K562 (cell line): ENCODE measurements around the gene STON2. TPM values are rescaled to one million over a fixed set of nuclear protein-coding genes. Genes with fewer than 3 reads are reported as not detected.

Experiments used
- CC2D1A ChIP-seq: fragments of 450-650 bp; IDR thresholded peaks from 2 replicates; pipeline ENCODE4 v1.6.1; 2017; ENCODE audit warnings: mild to moderate bottlenecking
- FOXJ2 ChIP-seq: fragments of 200-800 bp; sonication (Bioruptor generic); IDR thresholded peaks from 2 replicates; pipeline ENCODE4 v1.6.1; 2016; ENCODE audit warnings: missing genetic modification characterization, missing compliant biosample characterization
- HDAC2 ChIP-seq: fragments of 450-650 bp; IDR thresholded peaks from 2 replicates; pipeline ENCODE4 v1.6.1; 2016; ENCODE audit warnings: mild to moderate bottlenecking
- HINFP ChIP-seq: fragments of 450-650 bp; conservative IDR thresholded peaks from 2 replicates; pipeline ENCODE4 v1.6.1; 2016; ENCODE audit warnings: missing genetic modification characterization, low read depth, mild to moderate bottlenecking, control low read depth, missing compliant biosample characterization
- HLTF ChIP-seq: fragments of 450-650 bp; IDR thresholded peaks from 2 replicates; pipeline ENCODE4 v1.6.1; 2016
- MAFK ChIP-seq: IDR thresholded peaks from 2 replicates; pipeline ENCODE4 v1.6.1; 2011; ENCODE audit warnings: low read length, improper control_type of control experiment
- POLR2B ChIP-seq: fragments of 450-650 bp; IDR thresholded peaks from 2 replicates; pipeline ENCODE4 v1.6.1; 2018; ENCODE audit warnings: low read depth; ENCODE audit not compliant: partially characterized antibody
- POLR2H ChIP-seq: IDR thresholded peaks from 2 replicates; pipeline ENCODE4 v1.6.1; 2016; ENCODE audit warnings: missing genetic modification characterization, low read depth, mild to moderate bottlenecking, control low read depth, missing compliant biosample characterization, moderate library complexity
- PPARD ChIP-seq: fragments of 250-450 bp; sonication (Bioruptor Pico); IDR thresholded peaks from 2 replicates; pipeline ENCODE4 v1.8.0; 2022; ENCODE audit warnings: inconsistent platforms, mild to moderate bottlenecking, moderate library complexity
- RAD21 ChIP-seq, 2 experiments: fragments of 250-450 bp in 1 of 2; fragments of 450-650 bp in 1 of 2; sonication (Bioruptor Pico) in 1 of 2; formaldehyde crosslinking in 1 of 2; IDR thresholded peaks in 1 of 2; conservative IDR thresholded peaks in 1 of 2; 2 replicates each; pipeline versions ENCODE4 v1.4.0 to v1.8.0; 2020 to 2022; ENCODE audit warnings: mild to moderate bottlenecking in 2 of 2, moderate library complexity in 1 of 2
- TCF3 ChIP-seq: sonication (generic); formaldehyde crosslinking; IDR thresholded peaks from 2 replicates; pipeline ENCODE4 v1.4.0; 2020; ENCODE audit warnings: mild to moderate bottlenecking, missing genetic modification reagents
- TFAM ChIP-seq: fragments of 250-450 bp; sonication (Bioruptor Pico); conservative IDR thresholded peaks from 2 replicates; pipeline ENCODE4 v1.5.0; 2021; ENCODE audit warnings: mild to moderate bottlenecking, moderate library complexity
- THRA ChIP-seq: fragments of 450-650 bp; IDR thresholded peaks from 2 replicates; pipeline ENCODE4 v1.6.1; 2017; ENCODE audit warnings: mild to moderate bottlenecking, moderate library complexity
- TRIM24 ChIP-seq, 2 experiments: fragments of 450-650 bp; IDR thresholded peaks; 2 replicates each; pipeline ENCODE4 v1.6.1; 2016
- ZNF431 ChIP-seq: sonication (generic); formaldehyde crosslinking; IDR thresholded peaks from 2 replicates; pipeline ENCODE4 v1.8.0; 2022; ENCODE audit warnings: mild to moderate bottlenecking, missing genetic modification reagents
- ZNF511 ChIP-seq: sonication (generic); formaldehyde crosslinking; IDR thresholded peaks from 2 replicates; pipeline ENCODE4 v1.8.0; 2022; ENCODE audit warnings: mild to moderate bottlenecking, missing genetic modification reagents
- ZNF609 ChIP-seq: sonication (generic); formaldehyde crosslinking; IDR thresholded peaks from 2 replicates; pipeline ENCODE4 v1.8.1; 2023; ENCODE audit warnings: missing genetic modification reagents, mild to moderate bottlenecking, borderline replicate concordance
- polyA plus RNA-seq, 8 experiments: library from polyadenylated mRNA; depleted of rRNA in 4 of 8; stranded (reverse) in 5 of 8; unstranded in 3 of 8; fragments of >200 nt; fragmentation: Nextera tagmentation in 2 of 8; fragmentation: Illumina TruSeq in 1 of 8; extraction: Ambion mirVana in 2 of 8; extraction: Trizol in 1 of 8; gene quantifications; 2 replicates each; pipeline versions ENCODE4 v1.2.1 to v1.2.3, GENCODE V29; 2011 to 2014; ENCODE audit warnings: inconsistent platforms in 1 of 8, missing spikeins in 1 of 8
- total RNA-seq, 7 experiments: library from RNA; depleted of rRNA in 6 of 7; stranded (reverse); fragments of >200 nt in 6 of 7; fragmentation: Illumina TruSeq in 2 of 7; extraction: Trizol in 2 of 7; gene quantifications; 2 replicates each; pipeline versions ENCODE4 v1.2.1 to v1.2.3, GENCODE V29; 2011 to 2021; ENCODE audit warnings: low replicate concordance in 1 of 7

STON2 gene
- total and polyA plus RNA-seq, 9 of the 15 experiments (the other 6 are each of a cell fraction or from before 2014, with no cell fraction given): 7.8 to 99.3 (median 53.5) TPM

GRCh38 chr14:81427348-81428058 lies 27.4 kb upstream of the STON2 start (continued):
- TF ChIP-seq ZNF431 (CRISPR knock-in tag): no peak
- no peak for TF ChIP-seq ZNF511 (CRISPR knock-in tag)
- peak; percentile 73 for TF ChIP-seq TCF3
- TF ChIP-seq HINFP (tag): no peak
- peak in 1 of 2 experiments; percentile 63; a peak in 3 of 4 replicates for TF ChIP-seq TRIM24 (IDR thresholded peaks at IDR 0.05)
- TF ChIP-seq CC2D1A: peak; percentile 33; the same call in 1 of the 2 replicates
- no peak; the same call in 1 of the 2 replicates for TF ChIP-seq HLTF
- TF ChIP-seq POLR2H: peak; percentile 53; the same call in 1 of the 2 replicates
- TF ChIP-seq MAFK: peak; percentile 54; the same call in 1 of the 2 replicates
- no peak for TF ChIP-seq PPARD (CRISPR knock-in tag)
- TF ChIP-seq TFAM: no peak
- peak; percentile 37 for TF ChIP-seq POLR2B
- peak in 1 of 2 experiments; percentile 14; a peak in 1 of 4 replicates for TF ChIP-seq RAD21 (CRISPR knock-in tag; conservative IDR thresholded peaks at IDR 0.05 in 1 of 2, IDR thresholded peaks at IDR 0.05 in 1 of 2)
- no peak for TF ChIP-seq ZNF609 (CRISPR knock-in tag)
- peak; percentile 85 for TF ChIP-seq HDAC2
- TF ChIP-seq THRA: no peak
- TF ChIP-seq FOXJ2 (tag): no peak
